HG03521 (cell line): ENCODE data around the gene CC2D2B.
A peak's percentile ranks its signal among the peaks of the same experiment; 100 is the strongest.
"Not testable (repeated sequence)": the region's sequence is repeated elsewhere in the genome, so short reads cannot be mapped to it uniquely, and the experiment has no call there.

Experiments used
- ATAC-seq: cut with Tn5 transposase; IDR thresholded peaks from one replicate; pipeline ENCODE4 v1.9.1; 2021; ENCODE audit warnings: mild to moderate bottlenecking, moderate library complexity; ENCODE audit not compliant: unreplicated experiment

The CC2D2B gene

GRCh38 chr10:95906677-95907455 lies 909 bp upstream of the CC2D2B start:
- peak; percentile 37 for ATAC-seq

- ATAC-seq, result no peak
Observed at GRCh38 chr10:95908450-95908849, 675 bp downstream of the CC2D2B start.

- ATAC-seq, result no peak
Observed at GRCh38 chr10:95909561-95909960, 1.8 kb downstream of the CC2D2B start.

- ATAC-seq, result not testable (repeated sequence)
Observed at GRCh38 chr10:95916039-95916438, 8.3 kb downstream of the CC2D2B start.

- no peak for ATAC-seq
Observed at GRCh38 chr10:95920798-95921426, 13.1 kb downstream of the CC2D2B start.

- ATAC-seq, result no peak
Observed at GRCh38 chr10:95925033-95925432, 17.3 kb downstream of the CC2D2B start.

GRCh38 chr10:95935429-95935828 lies 27.7 kb downstream of the CC2D2B start:
- no peak for ATAC-seq

- no peak for ATAC-seq
Observed at GRCh38 chr10:95941115-95941514, 33.3 kb downstream of the CC2D2B start.

- no peak for ATAC-seq
Observed at GRCh38 chr10:95963202-95963990, 55.6 kb downstream of the CC2D2B start.

- ATAC-seq, result no peak
Observed at GRCh38 chr10:95963991-95964389, 56.2 kb downstream of the CC2D2B start.

- no peak for ATAC-seq
Observed at GRCh38 chr10:95964756-95965155, 57.0 kb downstream of the CC2D2B start.

- ATAC-seq, result no peak
Observed at GRCh38 chr10:95976362-95977229, 68.8 kb downstream of the CC2D2B start.

- no peak for ATAC-seq
Observed at GRCh38 chr10:95982200-95982599, 74.4 kb downstream of the CC2D2B start.

- ATAC-seq, result peak; percentile 86
Observed at GRCh38 chr10:95987685-95988426, 80.1 kb downstream of the CC2D2B start.

- no peak for ATAC-seq
Observed at GRCh38 chr10:95988702-95989101, 80.9 kb downstream of the CC2D2B start.

GRCh38 chr10:95994376-95994775 lies 86.6 kb downstream of the CC2D2B start:
- not testable (repeated sequence) for ATAC-seq

- no peak for ATAC-seq
Observed at GRCh38 chr10:95998255-95998784, 90.5 kb downstream of the CC2D2B start.

GRCh38 chr10:96013956-96014355 lies 106.2 kb downstream of the CC2D2B start:
- ATAC-seq, result no peak

GRCh38 chr10:96014473-96015102 lies 106.8 kb downstream of the CC2D2B start:
- ATAC-seq, result no peak
